H9 (cell line): ENCODE results near the gene MRO. TPM values are rescaled to one million over a fixed set of nuclear protein-coding genes. Genes with fewer than 3 reads are reported as not detected.

Experiments used
- DNase-seq: peaks from one replicate; pipeline ENCODE4 v3.0.0-alpha.2; 2017
- H2AFZ ChIP-seq: one replicate; pipeline ENCODE4 v1.6.1; 2013; ENCODE audit warnings: mild to moderate bottlenecking, low read length, control low read depth, moderate library complexity
- H2AK5ac ChIP-seq: 2 replicates; pipeline ENCODE4 v1.6.1; 2013; ENCODE audit warnings: low read length, control low read depth, mixed read lengths; ENCODE audit not compliant: insufficient read length
- H2BK120ac ChIP-seq: one replicate; pipeline ENCODE4 v1.6.1; 2013; ENCODE audit warnings: low read depth, mild to moderate bottlenecking, low read length, control low read depth, inconsistent platforms; ENCODE audit not compliant: poor library complexity, severe bottlenecking
- H2BK12ac ChIP-seq: 2 replicates; pipeline ENCODE4 v1.6.1; 2013; ENCODE audit warnings: low read length, control low read depth, mixed read lengths, low read depth; ENCODE audit not compliant: insufficient read length
- H2BK15ac ChIP-seq: 2 replicates; pipeline ENCODE4 v1.6.1; 2013; ENCODE audit warnings: low read depth, low read length, control low read depth
- H2BK20ac ChIP-seq: one replicate; pipeline ENCODE4 v1.6.1; 2013; ENCODE audit warnings: low read depth, mild to moderate bottlenecking, low read length, control low read depth, inconsistent platforms; ENCODE audit not compliant: poor library complexity, severe bottlenecking
- H2BK5ac ChIP-seq: 2 replicates; pipeline ENCODE4 v1.6.1; 2013; ENCODE audit warnings: low read length, control low read depth, mixed read lengths; ENCODE audit not compliant: insufficient read length
- H3K14ac ChIP-seq: 2 replicates; pipeline ENCODE4 v1.6.1; 2013; ENCODE audit warnings: low read length, control low read depth; ENCODE audit not compliant: insufficient read depth
- H3K18ac ChIP-seq: 2 replicates; pipeline ENCODE4 v1.6.1; 2013; ENCODE audit warnings: low read depth, mild to moderate bottlenecking, mixed read lengths, low read length, control low read depth; ENCODE audit not compliant: insufficient read length
- H3K23ac ChIP-seq: 2 replicates; pipeline ENCODE4 v1.6.1; 2013; ENCODE audit warnings: low read length, control low read depth, mixed read lengths, low read depth; ENCODE audit not compliant: insufficient read length
- H3K23me2 ChIP-seq: 2 replicates; pipeline ENCODE4 v1.6.1; 2013; ENCODE audit warnings: low read depth, mild to moderate bottlenecking, mixed read lengths, low read length, control low read depth; ENCODE audit not compliant: insufficient read length, poor library complexity, severe bottlenecking
- H3K27ac ChIP-seq: 2 replicates; pipeline ENCODE4 v1.5.1; 2013; ENCODE audit warnings: low read length, control low read depth, mixed read lengths, low read depth; ENCODE audit not compliant: insufficient read length
- H3K27me3 ChIP-seq: 2 replicates; pipeline ENCODE4 v1.6.1; 2013; ENCODE audit warnings: low read length, control low read depth, inconsistent platforms; ENCODE audit not compliant: insufficient read depth
- H3K4ac ChIP-seq: 2 replicates; pipeline ENCODE4 v1.6.1; 2013; ENCODE audit warnings: low read depth, mild to moderate bottlenecking, control low read depth, inconsistent platforms, low read length, moderate library complexity
- H3K4me1 ChIP-seq: 2 replicates; pipeline ENCODE4 v1.6.1; 2013; ENCODE audit warnings: low read length, control low read depth, inconsistent platforms; ENCODE audit not compliant: insufficient read depth
- H3K4me2 ChIP-seq: 2 replicates; pipeline ENCODE4 v1.6.1; 2013; ENCODE audit warnings: low read length, control low read depth, mixed read lengths; ENCODE audit not compliant: insufficient read length, insufficient read depth
- H3K56ac ChIP-seq: 2 replicates; pipeline ENCODE4 v1.6.1; 2013; ENCODE audit warnings: low read depth, mild to moderate bottlenecking, mixed read lengths, low read length, control low read depth; ENCODE audit not compliant: insufficient read length
- H3K79me1 ChIP-seq: 2 replicates; pipeline ENCODE4 v1.6.1; 2013; ENCODE audit warnings: low read depth, mild to moderate bottlenecking, moderate library complexity, low read length, control low read depth, inconsistent platforms; ENCODE audit not compliant: insufficient read depth, poor library complexity, severe bottlenecking
- H3K79me2 ChIP-seq: 2 replicates; pipeline ENCODE4 v1.6.1; 2013; ENCODE audit warnings: low read length, control low read depth, inconsistent platforms; ENCODE audit not compliant: insufficient read depth
- H3K9ac ChIP-seq: 2 replicates; pipeline ENCODE4 v1.6.1; 2013; ENCODE audit warnings: low read length, control low read depth, mixed read lengths; ENCODE audit not compliant: insufficient read length; ENCODE audit errors: extremely low read depth
- H3K9me3 ChIP-seq: one replicate; pipeline ENCODE4 v1.6.1; 2013; ENCODE audit warnings: low read depth, low read length, inconsistent platforms; ENCODE audit not compliant: control insufficient read depth
- H3T11ph ChIP-seq: one replicate; pipeline ENCODE4 v1.6.1; 2013; ENCODE audit warnings: mild to moderate bottlenecking, low read length, control low read depth, inconsistent platforms
- H4K20me1 ChIP-seq: one replicate; pipeline ENCODE4 v1.6.1; 2013; ENCODE audit not compliant: control insufficient read depth, insufficient read length, insufficient read depth
- H4K5ac ChIP-seq: 2 replicates; pipeline ENCODE4 v1.6.1; 2013; ENCODE audit warnings: low read depth, mild to moderate bottlenecking, mixed read lengths, low read length, control low read depth; ENCODE audit not compliant: insufficient read length
- H4K8ac ChIP-seq: replicated peaks from 2 replicates; pipeline ENCODE4 v1.6.1; 2013; ENCODE audit warnings: low read length, control low read depth, mixed read lengths, low read depth; ENCODE audit not compliant: insufficient read length
- H4K91ac ChIP-seq: 2 replicates; pipeline ENCODE4 v1.6.1; 2013; ENCODE audit warnings: low read depth, mild to moderate bottlenecking, moderate library complexity, mixed read lengths, low read length, control low read depth; ENCODE audit not compliant: insufficient read length
- H3K27ac Mint-ChIP-seq, 3 experiments: 2 replicates in 2 of 3; 3 replicates in 1 of 3; pipeline ENCODE4 v1.8.0; 2020 to 2021; ENCODE audit warnings: mixed read lengths in 3 of 3, mild to moderate bottlenecking in 1 of 3, moderate library complexity in 1 of 3
- H3K27me3 Mint-ChIP-seq: 2 replicates; pipeline ENCODE4 v1.8.0; 2021; ENCODE audit warnings: low read depth, mild to moderate bottlenecking, moderate library complexity, mixed read lengths
- H3K36me3 Mint-ChIP-seq, 3 experiments: 2 replicates in 2 of 3; 3 replicates in 1 of 3; pipeline ENCODE4 v1.8.0; 2020 to 2021; ENCODE audit warnings: low read depth in 3 of 3, mixed read lengths in 3 of 3; ENCODE audit not compliant: insufficient read depth in 1 of 3
- H3K4me1 Mint-ChIP-seq, 2 experiments: 2 replicates each; pipeline ENCODE4 v1.8.0; 2020; ENCODE audit warnings: mixed read lengths in 2 of 2
- H3K4me3 Mint-ChIP-seq, 2 experiments: 2 replicates in 1 of 2; 3 replicates in 1 of 2; pipeline ENCODE4 v1.8.0; 2020 to 2021; ENCODE audit warnings: mild to moderate bottlenecking in 2 of 2, mixed read lengths in 2 of 2, moderate library complexity in 1 of 2
- H3K9me3 Mint-ChIP-seq, 2 experiments: 2 replicates in 1 of 2; 3 replicates in 1 of 2; pipeline ENCODE4 v1.8.0; 2020; ENCODE audit warnings: mild to moderate bottlenecking in 2 of 2, mixed read lengths in 2 of 2, moderate library complexity in 1 of 2
- CTCF ChIP-seq: fragments of 200-600 bp; sonication (generic); conservative IDR thresholded peaks from 3 replicates; pipeline ENCODE4 v1.8.0; 2021; ENCODE audit warnings: antibody characterized with exemption, mild to moderate bottlenecking
- WGBS: extraction: QIAGEN DNeasy Blood & Tissue Kit; methylation state at CpG from one replicate; pipeline ENCODE4 v1.1.7; 2013; ENCODE audit warnings: missing lambda C conversion rate, low lambda C conversion rate, mixed read lengths; ENCODE audit not compliant: insufficient read length; ENCODE audit errors: extremely low coverage; 5-methylcytosine and 5-hydroxymethylcytosine counted together
- total RNA-seq: library from RNA; stranded (reverse); gene quantifications from 2 replicates; pipeline ENCODE4 v1.2.1, GENCODE V29; 2021

Gene MRO
- total RNA-seq, 1 experiment from 2014 or later: 0.57 TPM

GRCh38 chr18:50848991-50849390 lies 29.2 kb upstream of the MRO start:
- no peak overlapping the region for H4K5ac ChIP-seq
- no peak overlapping the region for H2BK15ac ChIP-seq
- H3K27me3 ChIP-seq: no peaks in the 10 kb centered on the region
- H3K23ac ChIP-seq: no peak overlapping the region
- no peak overlapping the region for H3T11ph ChIP-seq
- no peak overlapping the region for H3K4me2 ChIP-seq
- no peak overlapping the region for H3K4ac ChIP-seq
- no peaks in the 10 kb centered on the region for H3K79me1 ChIP-seq
- no peak overlapping the region for H3K4me3 Mint-ChIP-seq
- H3K56ac ChIP-seq: no peak overlapping the region
- H2BK20ac ChIP-seq: no peak overlapping the region
- no peaks in the 10 kb centered on the region for H3K23me2 ChIP-seq
- H3K79me2 ChIP-seq: no peaks in the 10 kb centered on the region
- H2AFZ ChIP-seq: no peak overlapping the region
- H2BK120ac ChIP-seq: no peak overlapping the region
- no peak overlapping the region for H3K18ac ChIP-seq
- no peak for DNase-seq
- H3K9ac ChIP-seq: no peak overlapping the region
- no peak overlapping the region for H4K8ac ChIP-seq
- H3K4me1 Mint-ChIP-seq: peaks cover 3% of the 10 kb centered on the region in 2 experiments
- H3K27me3 Mint-ChIP-seq: no peaks in the 10 kb centered on the region; the same call in 1 of the 2 replicates
- H3K9me3 ChIP-seq: no peaks in the 10 kb centered on the region
- no peak overlapping the region for H3K14ac ChIP-seq
- WGBS: no CpG with 5 or more reads among the region's 1 CpG
- no peak for TF ChIP-seq CTCF
- H2AK5ac ChIP-seq: no peak overlapping the region
- no peaks in the 10 kb centered on the region for H4K20me1 ChIP-seq
- H3K27ac ChIP-seq: no peak overlapping the region
- H3K36me3 Mint-ChIP-seq: no peaks in the 10 kb centered on the region
- no peak overlapping the region for H4K91ac ChIP-seq
- H3K9me3 Mint-ChIP-seq: no peaks in the 10 kb centered on the region
- no peaks in the 10 kb centered on the region for H3K4me1 ChIP-seq
- no peak overlapping the region for H2BK5ac ChIP-seq
- H2BK12ac ChIP-seq: no peak overlapping the region
- no peak overlapping the region for H3K27ac Mint-ChIP-seq
